Activated CD8-positive, alpha-beta memory T cell treated with anti-CD3 and anti-CD28 coated beads for 4 hours (primary cell): ENCODE measurements around the gene CD6.
A peak's percentile ranks its signal among the peaks of the same experiment; 100 is the strongest.

Experiments used
- DNase-seq, 2 donors: peaks; one replicate each; pipeline ENCODE4 v3.0.0-alpha.2; 2020; ENCODE audit warnings: low read depth in 2 of 2

CD6 gene

DNA sequence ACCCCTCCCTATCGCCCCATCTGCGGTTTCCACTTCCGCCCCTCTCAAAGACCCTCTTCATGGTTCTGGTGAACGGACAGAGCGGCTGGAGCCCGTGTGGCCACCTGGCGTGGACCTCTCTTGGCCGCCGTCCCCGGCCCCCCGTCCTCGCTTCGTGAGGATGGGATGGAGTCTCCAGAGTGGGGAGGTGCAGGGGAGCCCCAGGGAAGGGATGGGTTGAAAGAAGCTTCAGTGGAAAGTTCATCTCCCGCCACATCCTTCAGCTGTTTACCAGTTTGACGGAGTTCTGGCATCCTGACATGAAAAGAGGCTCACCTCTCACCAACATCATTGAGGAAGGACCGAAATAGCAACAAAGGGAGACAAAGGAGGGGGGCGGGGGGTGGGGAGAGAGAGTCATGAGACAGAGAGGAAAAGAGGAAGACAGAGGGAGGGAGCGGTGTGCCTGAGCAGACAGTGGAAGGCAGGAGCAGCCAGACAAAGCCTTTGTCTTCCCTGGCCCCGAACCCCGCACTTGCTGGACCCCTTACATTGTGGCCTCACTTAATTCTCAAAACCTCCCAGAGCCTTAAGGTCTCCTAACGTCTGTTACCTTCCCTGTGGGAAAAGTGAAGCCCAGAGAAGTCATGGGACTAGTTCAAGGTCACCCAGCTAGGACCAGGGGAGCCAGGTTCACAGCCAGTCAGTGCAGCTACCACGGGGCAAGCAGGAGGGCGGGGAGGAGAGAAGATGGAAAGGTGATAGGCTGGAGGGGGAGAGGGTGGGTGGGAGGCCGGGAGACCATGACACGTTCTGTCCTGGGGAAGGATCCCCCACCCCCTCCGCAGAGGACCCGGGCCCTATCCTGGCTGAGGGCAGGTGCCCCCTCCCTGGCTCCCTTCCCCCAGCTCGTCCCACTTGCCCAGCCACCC lies 54.9 kb downstream of the CD6 start:
- no peak for DNase-seq

GRCh38 chr11:61027141-61027840 lies 55.8 kb downstream of the CD6 start:
- peak in 1 of 2 donors; percentile 19 for DNase-seq

- DNase-seq = peak; percentile 55 to 61
Observed at GRCh38 chr11:61028135-61028729, 56.8 kb downstream of the CD6 start.

DNA sequence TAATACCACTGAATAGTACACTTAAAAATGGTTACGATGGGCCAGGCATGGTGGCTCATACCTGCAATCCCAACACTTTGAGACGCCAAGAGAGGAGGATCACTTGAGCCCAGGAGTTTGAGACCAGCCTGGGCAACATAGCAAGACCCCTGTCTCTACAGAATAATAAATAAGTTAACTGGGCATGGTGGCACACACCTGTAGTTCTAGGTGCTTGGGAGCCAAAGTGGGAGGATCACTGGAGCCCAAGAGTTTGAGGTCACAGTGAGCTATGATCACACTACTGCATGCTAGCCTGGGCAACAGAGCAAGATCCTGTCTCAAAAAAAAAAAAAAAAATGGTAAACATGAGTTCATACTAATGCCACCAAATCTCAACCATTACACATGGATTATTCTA lies 61.3 kb downstream of the CD6 start:
- DNase-seq = no peak

- DNase-seq = no peak
Observed at GRCh38 chr11:61033417-61033816, 61.9 kb downstream of the CD6 start.

GRCh38 chr11:61034111-61034510 lies 62.6 kb downstream of the CD6 start:
- no peak for DNase-seq

- DNase-seq = no peak
Observed at GRCh38 chr11:61034704-61035525, 63.4 kb downstream of the CD6 start.

GRCh38 chr11:61035526-61035835 lies 64.0 kb downstream of the CD6 start:
- DNase-seq = no peak

GRCh38 chr11:61037441-61038093 lies 66.1 kb downstream of the CD6 start:
- no peak for DNase-seq

DNA sequence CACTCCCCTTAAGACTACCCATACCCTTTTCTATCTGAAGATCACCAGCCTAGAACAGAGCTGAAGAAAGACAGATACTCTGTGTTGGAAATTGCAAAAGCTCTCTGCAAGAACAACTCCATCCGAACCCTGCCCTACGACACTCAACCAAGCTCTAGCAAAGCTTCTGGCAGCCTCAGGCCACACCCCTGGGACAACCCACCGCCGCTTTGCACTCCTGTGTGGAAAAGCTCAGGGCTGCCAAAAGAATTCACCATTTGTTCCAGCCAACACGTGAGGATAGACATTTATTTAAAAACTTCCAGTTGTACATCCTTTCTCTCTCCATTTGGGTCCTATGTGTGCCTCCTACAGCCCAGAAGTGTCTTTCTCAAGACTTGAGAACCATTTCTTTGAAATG lies 68.4 kb downstream of the CD6 start:
- DNase-seq = no peak

DNA sequence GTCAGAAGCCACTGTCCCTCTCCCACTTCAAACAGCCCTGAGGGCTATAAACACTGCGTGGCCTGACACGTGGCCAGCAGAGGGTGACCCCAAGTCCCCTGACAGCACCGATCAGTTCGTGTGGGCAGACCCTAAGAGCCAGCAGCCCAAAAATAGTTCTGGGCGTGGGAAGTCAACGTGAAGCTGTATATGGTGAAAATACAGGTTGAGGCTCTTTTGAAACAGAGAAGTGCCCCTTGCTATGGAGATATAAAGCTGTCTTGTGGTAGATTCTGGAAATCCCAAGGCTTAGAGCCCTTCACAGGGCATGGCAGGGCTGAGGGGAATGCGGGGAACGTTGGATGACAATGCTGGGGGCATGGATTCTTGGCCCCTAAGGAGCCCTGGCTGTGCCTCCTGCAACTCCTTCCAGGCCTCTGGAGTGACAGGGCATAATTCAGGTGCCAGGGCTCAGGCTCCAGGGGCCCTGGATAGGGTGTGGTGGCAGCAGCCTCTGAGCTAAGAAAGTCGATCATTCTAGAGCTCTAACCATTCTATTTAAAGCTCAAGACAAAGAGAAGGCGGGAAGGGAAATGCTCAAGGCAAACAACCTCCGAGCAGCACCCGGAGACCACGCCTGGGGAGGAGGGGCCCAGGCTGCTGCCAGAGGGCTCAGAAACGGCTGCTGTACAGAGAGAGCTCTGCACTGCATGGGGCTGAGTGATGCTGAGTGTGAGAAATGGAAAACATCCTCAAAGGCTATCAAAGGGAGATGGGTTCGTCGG lies 70.5 kb downstream of the CD6 start:
- DNase-seq = peak; percentile 46 to 60

DNA sequence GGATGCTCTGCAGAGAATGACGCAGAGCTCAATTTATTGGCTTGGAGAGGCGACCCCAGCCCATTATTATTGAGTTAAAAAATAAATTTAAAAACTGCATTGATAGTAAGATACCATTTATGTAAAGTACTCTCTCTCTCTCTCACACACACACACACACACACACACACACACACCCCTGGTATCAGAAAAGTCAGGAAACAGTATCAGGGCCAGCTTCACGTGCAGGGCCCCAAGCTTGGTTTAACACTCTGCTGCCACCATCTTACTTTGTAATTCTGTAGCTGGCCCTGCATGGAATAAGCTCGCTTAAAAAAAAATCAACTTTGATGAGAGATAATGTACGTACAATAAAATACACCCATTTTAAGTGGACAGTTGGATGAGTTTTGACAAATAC lies 71.1 kb downstream of the CD6 start:
- no peak for DNase-seq

- no peak for DNase-seq
Observed at GRCh38 chr11:61042961-61043540, 71.6 kb downstream of the CD6 start.

DNA sequence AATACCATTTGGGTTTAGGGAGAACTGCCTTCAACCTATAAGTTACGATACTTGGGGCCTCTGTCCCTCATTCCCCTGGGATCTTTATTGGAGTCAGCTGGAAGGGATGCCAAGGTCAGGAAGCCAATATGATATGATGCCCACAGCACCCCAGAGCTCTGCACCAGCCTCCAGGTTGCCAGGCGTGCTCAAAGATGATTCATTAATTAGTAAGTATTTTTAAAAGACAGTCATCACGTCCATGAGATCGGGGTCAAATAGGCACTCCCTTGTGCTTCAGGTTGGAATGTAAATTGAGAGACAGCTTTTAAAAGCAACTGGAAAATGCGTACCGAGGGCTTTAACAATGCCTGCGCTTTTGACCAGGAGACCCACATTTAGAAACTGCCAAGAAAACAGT lies 73.8 kb downstream of the CD6 start:
- no peak for DNase-seq

GRCh38 chr11:61046833-61047232 lies 75.4 kb downstream of the CD6 start:
- no peak for DNase-seq

DNA sequence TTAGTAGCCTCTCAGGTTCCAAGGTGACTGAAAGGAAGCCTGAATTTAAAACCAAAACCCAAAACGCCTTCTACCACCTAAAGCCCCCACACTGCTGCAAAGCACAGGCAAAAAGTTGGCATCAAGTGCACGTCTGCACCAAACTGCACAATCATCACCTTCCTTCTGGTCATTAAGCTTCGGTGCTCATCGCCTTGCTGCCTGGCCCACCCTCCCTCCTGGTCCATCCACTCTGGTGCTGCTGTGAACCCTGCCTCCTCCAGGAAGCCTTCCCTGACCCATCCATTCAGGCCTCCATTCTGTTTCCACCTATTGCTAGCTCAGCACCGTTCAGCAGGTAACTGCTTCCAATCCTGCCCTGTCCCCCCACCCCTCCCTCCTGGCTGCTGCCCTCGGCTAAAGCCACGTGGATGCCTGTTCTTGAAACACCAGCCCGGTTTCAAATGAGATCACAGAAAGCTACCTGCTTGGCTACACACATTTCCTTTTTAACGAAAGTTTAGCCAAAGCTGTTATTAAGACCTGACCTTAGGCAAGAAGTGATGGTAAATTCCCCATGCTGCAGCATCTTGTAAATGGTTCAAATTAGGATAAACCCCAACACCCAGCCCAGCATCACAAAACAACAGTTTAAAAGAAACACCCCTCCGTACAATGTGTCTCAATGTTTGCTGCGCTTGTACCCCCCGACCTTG lies 77.0 kb downstream of the CD6 start:
- no peak for DNase-seq

GRCh38 chr11:61049063-61049377 lies 77.5 kb downstream of the CD6 start:
- DNase-seq = no peak

GRCh38 chr11:61049859-61050258 lies 78.4 kb downstream of the CD6 start:
- no peak for DNase-seq

GRCh38 chr11:61052182-61052972 lies 80.9 kb downstream of the CD6 start:
- DNase-seq = no peak
